Tibial nerve (tissue), 4 donors: Measurements from ENCODE around the gene MYG1.

Experiments
- CTCF ChIP-seq, 5 experiments: fragments of 200-600 bp in 3 of 5; fragments of 450-650 bp in 2 of 5; sonication (generic) in 3 of 5; IDR thresholded peaks; one replicate each; pipeline ENCODE4 v1.5.1; 2016 to 2019; ENCODE audit warnings: antibody characterized with exemption in 5 of 5, mild to moderate bottlenecking in 3 of 5, moderate library complexity in 2 of 5
- EP300 ChIP-seq, 2 donors: sonication (generic); formaldehyde crosslinking; IDR thresholded peaks; one replicate each; pipeline ENCODE4 v1.6.1; 2017; ENCODE audit warnings: antibody characterized with exemption in 2 of 2, mild to moderate bottlenecking in 1 of 2
- POLR2A ChIP-seq, 2 donors: fragments of 450-650 bp; IDR thresholded peaks; one replicate each; pipeline ENCODE4 v1.6.1; 2017; ENCODE audit warnings: antibody characterized with exemption in 2 of 2, mild to moderate bottlenecking in 2 of 2, moderate library complexity in 2 of 2

DNA sequence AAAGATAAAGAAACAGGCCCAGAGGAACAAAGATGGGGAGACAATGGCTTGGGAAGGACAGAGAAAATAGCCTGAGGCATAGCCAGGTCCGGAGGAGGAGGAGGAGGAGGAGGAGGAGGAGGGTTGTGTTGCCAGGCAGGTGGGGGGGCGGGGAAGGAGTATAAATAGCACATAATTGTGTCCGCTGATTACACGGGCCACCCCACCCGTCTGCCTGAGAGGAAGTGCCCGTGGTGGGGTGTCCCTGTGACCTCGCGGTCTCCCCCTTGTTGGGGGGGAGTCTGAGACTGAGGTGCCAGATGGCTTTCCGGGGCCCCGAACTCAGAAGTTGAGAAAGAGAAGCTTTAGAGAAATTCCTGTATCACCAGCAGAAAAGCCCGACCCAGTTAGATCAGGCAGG is 38.5 kb downstream of the MYG1 start:
- TF ChIP-seq CTCF (IDR thresholded peaks at IDR 0.05) (no peak), EP300 (IDR thresholded peaks at IDR 0.05) (no peak), POLR2A (IDR thresholded peaks at IDR 0.05) (no peak)
